Neural cell (in vitro differentiated cells): Measurements from ENCODE around the gene MGAT5B. TPM values are rescaled to one million over a fixed set of nuclear protein-coding genes. Genes with fewer than 3 reads are reported as not detected.

Source experiments
- H2AFZ ChIP-seq: fragments of 200-600, 300-800 bp; sonication (generic), shearing (Covaris generic); 2 replicates; pipeline ENCODE4 v1.6.0; 2014; ENCODE audit warnings: low read depth, mild to moderate bottlenecking, antibody characterized with exemption, low read length, moderate library complexity
- H3F3A ChIP-seq: fragments of 200-600 bp; shearing (Covaris generic); 2 replicates; pipeline ENCODE4 v1.6.1; 2016; ENCODE audit warnings: mild to moderate bottlenecking, moderate library complexity, mixed read lengths, antibody characterized with exemption, low read length; ENCODE audit not compliant: insufficient read depth, poor library complexity, severe bottlenecking
- H3K27ac ChIP-seq: fragments of 200-600, 300-800 bp; sonication (generic), shearing (Covaris generic); 2 replicates; pipeline ENCODE4 v1.5.1; 2014; ENCODE audit warnings: mild to moderate bottlenecking, low read length, moderate library complexity
- H3K27me3 ChIP-seq: fragments of 300-800, 200-600 bp; sonication (generic), shearing (Covaris generic); 2 replicates; pipeline ENCODE4 v1.6.0; 2014; ENCODE audit warnings: mild to moderate bottlenecking, low read depth, low read length, moderate library complexity; ENCODE audit not compliant: insufficient read depth
- H3K36me3 ChIP-seq: fragments of 300-800, 200-600 bp; sonication (generic), shearing (Covaris generic); 2 replicates; pipeline ENCODE4 v1.5.1; 2014; ENCODE audit warnings: mild to moderate bottlenecking, antibody characterized with exemption, low read length, moderate library complexity; ENCODE audit not compliant: insufficient read depth
- H3K4me2 ChIP-seq: fragments of 300-800, 200-600 bp; sonication (generic), shearing (Covaris generic); 2 replicates; pipeline ENCODE4 v1.6.0; 2014; ENCODE audit warnings: mild to moderate bottlenecking, low read length
- H3K4me3 ChIP-seq: fragments of 300-800, 200-600 bp; sonication (generic), shearing (Covaris generic); 2 replicates; pipeline ENCODE4 v1.5.1; 2014; ENCODE audit warnings: mild to moderate bottlenecking, low read length, moderate library complexity
- H3K79me2 ChIP-seq: fragments of 200-600 bp; shearing (Covaris generic); replicated peaks from 2 replicates; pipeline ENCODE4 v1.6.0; 2014; ENCODE audit warnings: mild to moderate bottlenecking, low read length, moderate library complexity; ENCODE audit not compliant: insufficient read depth
- H3K9ac ChIP-seq: fragments of 300-800, 200-600 bp; sonication (generic), shearing (Covaris generic); 2 replicates; pipeline ENCODE4 v1.6.1; 2016; ENCODE audit warnings: mild to moderate bottlenecking, low read length, mixed read lengths
- H3K9me2 ChIP-seq: fragments of 200-600 bp; shearing (Covaris generic); 2 replicates; pipeline ENCODE4 v1.6.1; 2016; ENCODE audit warnings: mild to moderate bottlenecking, low read length, mixed read lengths; ENCODE audit not compliant: insufficient read depth
- H3K9me3 ChIP-seq: fragments of 200-600, 300-800 bp; sonication (generic), shearing (Covaris generic); 2 replicates; pipeline ENCODE4 v1.6.1; 2016; ENCODE audit warnings: mild to moderate bottlenecking, mixed run types, low read length, moderate library complexity, mixed read lengths
- H4K20me1 ChIP-seq: fragments of 200-600 bp; shearing (Covaris generic); 2 replicates; pipeline ENCODE4 v1.6.1; 2016; ENCODE audit warnings: mild to moderate bottlenecking, mixed run types; ENCODE audit not compliant: insufficient read depth
- CTCF ChIP-seq: fragments of 450-650 bp; IDR thresholded peaks from 2 replicates; pipeline ENCODE4 v1.5.1; 2014; ENCODE audit warnings: antibody characterized with exemption, mild to moderate bottlenecking, moderate library complexity; ENCODE audit not compliant: poor library complexity, severe bottlenecking
- EP300 ChIP-seq: fragments of 450-650 bp; conservative IDR thresholded peaks from 2 replicates; pipeline ENCODE4 v1.6.1; 2014; ENCODE audit warnings: antibody characterized with exemption, mild to moderate bottlenecking, moderate library complexity; ENCODE audit not compliant: poor library complexity, severe bottlenecking
- EZH2 ChIP-seq: fragments of 200-600, 300-800 bp; shearing (Covaris generic), sonication (generic); IDR thresholded peaks from 2 replicates; pipeline ENCODE4 v1.6.1; 2014; ENCODE audit warnings: antibody characterized with exemption, low read length, borderline replicate concordance, mild to moderate bottlenecking; ENCODE audit not compliant: insufficient read depth, poor library complexity, severe bottlenecking
- MXI1 ChIP-seq: fragments of 450-650 bp; conservative IDR thresholded peaks from 2 replicates; pipeline ENCODE4 v1.6.1; 2014; ENCODE audit warnings: antibody characterized with exemption, mild to moderate bottlenecking; ENCODE audit not compliant: poor library complexity, severe bottlenecking
- POLR2AphosphoS5 ChIP-seq: IDR thresholded peaks from 2 replicates; pipeline ENCODE4 v1.6.1; 2012
- RAD21 ChIP-seq: fragments of 450-650 bp; conservative IDR thresholded peaks from 2 replicates; pipeline ENCODE4 v1.6.1; 2014; ENCODE audit warnings: antibody characterized with exemption, mild to moderate bottlenecking, moderate library complexity
- REST ChIP-seq: IDR thresholded peaks from 2 replicates; pipeline ENCODE4 v1.6.1; 2012; ENCODE audit warnings: borderline replicate concordance
- SMC3 ChIP-seq: fragments of 450-650 bp; conservative IDR thresholded peaks from 2 replicates; pipeline ENCODE4 v1.6.1; 2014; ENCODE audit warnings: antibody characterized with exemption, mild to moderate bottlenecking, moderate library complexity; ENCODE audit not compliant: poor library complexity
- TAF1 ChIP-seq: IDR thresholded peaks from 2 replicates; pipeline ENCODE4 v1.6.1; 2012; ENCODE audit warnings: low read depth
- polyA plus RNA-seq: library from polyadenylated mRNA; depleted of rRNA; stranded (reverse); fragments of >200 nt; gene quantifications from 2 replicates; pipeline ENCODE4 v1.2.3, GENCODE V29; 2014

The MGAT5B gene
- polyA plus RNA-seq, 1 donor from 2014 or later = 8.8 TPM

DNA sequence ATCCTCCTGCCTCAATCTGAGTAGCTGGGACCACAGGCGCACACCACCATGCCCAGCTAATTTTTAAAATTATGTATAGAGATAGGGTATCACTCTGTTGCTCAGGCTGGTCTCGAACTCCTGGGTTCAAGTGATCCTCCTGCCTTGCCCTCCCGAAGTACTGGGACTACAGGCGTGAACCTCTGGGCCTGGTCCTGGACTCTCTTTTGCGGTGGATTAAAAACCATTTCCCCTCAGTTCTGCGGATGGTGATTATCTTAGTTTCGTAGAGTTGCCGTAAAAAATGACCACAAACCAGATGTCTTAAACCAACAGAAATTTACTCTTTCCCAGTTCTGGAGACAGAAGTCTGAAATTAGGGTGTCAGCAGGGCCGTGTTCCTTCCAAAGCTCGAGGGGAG, 28.8 kb downstream of the MGAT5B start:
- no peaks in the 10 kb centered on the region for H3F3A ChIP-seq
- H3K9ac ChIP-seq = no peak overlapping the region
- H3K4me3 ChIP-seq = no peak overlapping the region
- H3K27me3 ChIP-seq = no peaks in the 10 kb centered on the region
- no peak overlapping the region for H3K4me2 ChIP-seq
- H4K20me1 ChIP-seq = no peaks in the 10 kb centered on the region
- H3K9me2 ChIP-seq = no peaks in the 10 kb centered on the region
- no peak overlapping the region for H2AFZ ChIP-seq
- H3K27ac ChIP-seq = no peak overlapping the region
- no peaks in the 10 kb centered on the region for H3K9me3 ChIP-seq
- no peaks in the 10 kb centered on the region for H3K36me3 ChIP-seq
- no peaks in the 10 kb centered on the region for H3K79me2 ChIP-seq
- TF ChIP-seq SMC3 (no peak), CTCF (no peak), REST (no peak), TAF1 (no peak), RAD21 (no peak), EP300 (no peak), MXI1 (no peak), EZH2 (no peak), POLR2AphosphoS5 (no peak)

DNA sequence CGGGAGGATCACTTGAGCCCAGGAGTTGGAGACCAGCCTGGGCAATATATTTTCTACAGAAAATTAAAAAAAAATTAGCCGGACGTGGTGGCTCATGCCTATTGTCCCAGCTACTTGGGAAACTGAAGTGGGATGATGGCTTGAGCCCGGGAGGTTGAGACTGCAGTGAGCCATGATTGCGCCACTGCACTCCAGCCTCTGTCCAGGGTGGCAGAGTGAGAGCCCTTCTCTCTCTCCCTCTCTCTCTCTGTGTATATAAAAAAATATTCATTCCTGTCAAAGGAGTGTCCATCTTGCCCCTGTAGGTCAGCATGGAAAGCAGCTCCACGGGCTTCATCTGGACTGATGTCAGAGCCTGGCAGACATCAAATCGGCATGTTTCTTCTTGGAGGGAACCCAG, 31.2 kb downstream of the MGAT5B start:
- H3K79me2 ChIP-seq = no peaks in the 10 kb centered on the region
- H3K9me3 ChIP-seq = no peaks in the 10 kb centered on the region
- H3K27me3 ChIP-seq = no peaks in the 10 kb centered on the region
- no peaks in the 10 kb centered on the region for H3F3A ChIP-seq
- no peak overlapping the region for H2AFZ ChIP-seq
- H4K20me1 ChIP-seq = no peaks in the 10 kb centered on the region
- TF ChIP-seq CTCF = no peak
- no peak for TF ChIP-seq MXI1
- no peak for TF ChIP-seq EP300
- no peak for TF ChIP-seq POLR2AphosphoS5
- no peak for TF ChIP-seq SMC3
- TF ChIP-seq EZH2 = no peak
- TF ChIP-seq TAF1 = no peak
- TF ChIP-seq REST = no peak
- no peak for TF ChIP-seq RAD21
- H3K4me3 ChIP-seq = no peak overlapping the region
- no peak overlapping the region for H3K27ac ChIP-seq
- H3K9me2 ChIP-seq = no peaks in the 10 kb centered on the region
- no peaks in the 10 kb centered on the region for H3K36me3 ChIP-seq
- no peak overlapping the region for H3K9ac ChIP-seq
- H3K4me2 ChIP-seq = no peak overlapping the region
